ENCODE data around the gene SNX5.

Gene SNX5

GRCh38 chr20:17916433-17916891 is 52.1 kb downstream of the SNX5 start:
- DNase-seq (ENCODE audit: low read depth), result no peak

GRCh38 chr20:17914957-17915356 is 53.6 kb downstream of the SNX5 start:
- no peak for DNase-seq (ENCODE audit: low read depth)

- peak; percentile 31 for DNase-seq (ENCODE audit: low read depth)
Observed at GRCh38 chr20:17912916-17913315, 55.7 kb downstream of the SNX5 start.

GRCh38 chr20:17911927-17912326 is 56.7 kb downstream of the SNX5 start:
- DNase-seq (ENCODE audit: low read depth), result no peak

- DNase-seq (ENCODE audit: low read depth), result no peak
Observed at GRCh38 chr20:17910828-17911294, 57.7 kb downstream of the SNX5 start.

GRCh38 chr20:17909869-17910321 is 58.7 kb downstream of the SNX5 start:
- DNase-seq (ENCODE audit: low read depth), result no peak

- no peak for DNase-seq (ENCODE audit: low read depth)
Observed at GRCh38 chr20:17905544-17905943, 63.0 kb downstream of the SNX5 start.

GRCh38 chr20:17904027-17904426 is 64.6 kb downstream of the SNX5 start:
- no peak for DNase-seq (ENCODE audit: low read depth)

GRCh38 chr20:17902531-17903083 is 66.0 kb downstream of the SNX5 start:
- no peak for DNase-seq (ENCODE audit: low read depth)

- DNase-seq (ENCODE audit: low read depth), result no peak
Observed at GRCh38 chr20:17901971-17902370, 66.6 kb downstream of the SNX5 start.

- DNase-seq (ENCODE audit: low read depth), result no peak
Observed at GRCh38 chr20:17898548-17898994, 70.0 kb downstream of the SNX5 start.

- DNase-seq (ENCODE audit: low read depth), result no peak
Observed at GRCh38 chr20:17897566-17898307, 70.9 kb downstream of the SNX5 start.

- DNase-seq (ENCODE audit: low read depth), result no peak
Observed at GRCh38 chr20:17896771-17897369, 71.7 kb downstream of the SNX5 start.

GRCh38 chr20:17896193-17896723 is 72.3 kb downstream of the SNX5 start:
- no peak for DNase-seq (ENCODE audit: low read depth)

- no peak for DNase-seq (ENCODE audit: low read depth)
Observed at GRCh38 chr20:17895641-17896171, 72.9 kb downstream of the SNX5 start.

- DNase-seq (ENCODE audit: low read depth), result no peak
Observed at GRCh38 chr20:17893445-17893844, 75.1 kb downstream of the SNX5 start.

GRCh38 chr20:17892189-17892938 is 76.2 kb downstream of the SNX5 start:
- DNase-seq (ENCODE audit: low read depth), result no peak

All from HS-5 (cell line).